ENCODE measurements around the gene PIK3CB.
"Not testable (repeated sequence)": the region's sequence is repeated elsewhere in the genome, so short reads cannot be mapped to it uniquely, and the experiment has no call there.

Gene PIK3CB

GRCh38 chr3:138732456-138732855 lies 102.3 kb downstream of the PIK3CB start:
- DNase-seq = no peak

GRCh38 chr3:138726946-138727730 lies 107.6 kb downstream of the PIK3CB start:
- no peak for DNase-seq

GRCh38 chr3:138726042-138726441 lies 108.7 kb downstream of the PIK3CB start:
- not testable (repeated sequence) for DNase-seq

- DNase-seq = no peak
Observed at GRCh38 chr3:138725116-138725515, 109.6 kb downstream of the PIK3CB start.

GRCh38 chr3:138724443-138724842 lies 110.3 kb downstream of the PIK3CB start:
- no peak for DNase-seq

GRCh38 chr3:138718849-138719248 lies 115.9 kb downstream of the PIK3CB start:
- DNase-seq = no peak

GRCh38 chr3:138717348-138717747 lies 117.4 kb downstream of the PIK3CB start:
- no peak for DNase-seq

- DNase-seq = no peak
Observed at GRCh38 chr3:138712086-138712485, 122.6 kb downstream of the PIK3CB start.

GRCh38 chr3:138705675-138706074 lies 129.1 kb downstream of the PIK3CB start:
- DNase-seq = no peak

- DNase-seq = no peak
Observed at GRCh38 chr3:138696666-138697370, 137.9 kb downstream of the PIK3CB start.

- DNase-seq = no peak
Observed at GRCh38 chr3:138694287-138695007, 140.3 kb downstream of the PIK3CB start.

GRCh38 chr3:138692152-138692551 lies 142.6 kb downstream of the PIK3CB start:
- peak in 1 of 2 experiments; percentile 38 for DNase-seq

- no peak for DNase-seq
Observed at GRCh38 chr3:138691351-138691750, 143.4 kb downstream of the PIK3CB start.

- DNase-seq = no peak
Observed at GRCh38 chr3:138690036-138690435, 144.7 kb downstream of the PIK3CB start.

- no peak for DNase-seq
Observed at GRCh38 chr3:138688871-138689299, 145.8 kb downstream of the PIK3CB start.

GRCh38 chr3:138687236-138687635 lies 147.5 kb downstream of the PIK3CB start:
- no peak for DNase-seq

GRCh38 chr3:138686771-138687221 lies 147.9 kb downstream of the PIK3CB start:
- no peak for DNase-seq

- peak in 1 of 2 experiments; percentile 10 for DNase-seq
Observed at GRCh38 chr3:138684396-138684795, 150.3 kb downstream of the PIK3CB start.

GRCh38 chr3:138682648-138683047 lies 152.1 kb downstream of the PIK3CB start:
- DNase-seq = no peak

GRCh38 chr3:138681463-138682220 lies 153.1 kb downstream of the PIK3CB start:
- DNase-seq = no peak

GRCh38 chr3:138680974-138681373 lies 153.8 kb downstream of the PIK3CB start:
- not testable (repeated sequence) for DNase-seq

- DNase-seq = no peak
Observed at GRCh38 chr3:138678874-138679392, 155.8 kb downstream of the PIK3CB start.

Data from NCI-H524 (cell line).